Tongue (tissue), 2 donors: ENCODE results near the gene RASGRP4. TPM values are rescaled to one million over a fixed set of nuclear protein-coding genes. Genes with fewer than 3 reads are reported as not detected.
"Not testable (repeated sequence)": the region's sequence is repeated elsewhere in the genome, so short reads cannot be mapped to it uniquely, and the experiment has no call there.

ENCODE experiments used
- DNase-seq: peaks from one replicate; pipeline ENCODE4 v3.0.0-alpha.2; 2015
- total RNA-seq: library from RNA; depleted of rRNA; stranded (reverse); fragments of >200 nt; gene quantifications from one replicate; pipeline ENCODE4 v1.2.3, GENCODE V29; 2014

Gene RASGRP4
- total RNA-seq, 1 donor from 2014 or later = 0.41 TPM

DNA sequence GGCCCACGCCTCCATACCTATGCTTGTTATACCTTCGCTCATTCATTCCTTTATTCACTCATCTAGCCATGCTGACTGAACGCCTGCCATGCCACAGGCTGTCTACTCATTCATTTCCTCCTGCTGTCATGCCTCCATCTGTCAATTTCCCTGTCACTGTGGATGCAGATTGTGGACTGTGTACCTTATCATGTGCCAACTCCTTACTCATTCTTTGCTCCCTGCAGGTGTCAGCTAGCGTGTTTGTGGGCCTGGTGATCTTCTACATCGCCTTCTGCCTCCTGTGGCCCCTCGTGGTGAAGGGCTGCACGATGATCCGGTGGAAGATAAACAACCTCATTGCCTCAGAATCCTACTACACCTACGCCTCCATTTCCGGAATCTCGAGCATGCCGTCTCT, 55.7 kb downstream of the RASGRP4 start:
- no peak for DNase-seq

DNA sequence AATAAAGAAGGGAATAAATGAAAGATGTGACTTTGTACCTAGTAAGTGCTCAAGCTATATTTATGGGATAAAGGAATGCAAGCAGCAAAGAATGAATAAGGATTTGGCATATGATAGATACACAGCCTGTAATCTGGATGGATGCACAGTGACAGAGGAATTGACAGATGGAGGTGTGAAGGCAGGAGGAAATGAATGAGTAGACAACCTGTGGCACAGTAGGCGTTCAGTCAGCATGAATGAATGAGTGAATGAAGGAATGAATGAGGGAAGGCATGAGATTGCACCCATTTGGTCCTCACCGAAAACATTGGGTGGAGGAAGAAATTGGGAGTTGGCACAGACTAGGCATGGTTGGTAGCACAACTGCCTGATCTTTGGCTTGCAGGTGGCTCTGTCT, 56.4 kb downstream of the RASGRP4 start:
- DNase-seq = no peak

DNA sequence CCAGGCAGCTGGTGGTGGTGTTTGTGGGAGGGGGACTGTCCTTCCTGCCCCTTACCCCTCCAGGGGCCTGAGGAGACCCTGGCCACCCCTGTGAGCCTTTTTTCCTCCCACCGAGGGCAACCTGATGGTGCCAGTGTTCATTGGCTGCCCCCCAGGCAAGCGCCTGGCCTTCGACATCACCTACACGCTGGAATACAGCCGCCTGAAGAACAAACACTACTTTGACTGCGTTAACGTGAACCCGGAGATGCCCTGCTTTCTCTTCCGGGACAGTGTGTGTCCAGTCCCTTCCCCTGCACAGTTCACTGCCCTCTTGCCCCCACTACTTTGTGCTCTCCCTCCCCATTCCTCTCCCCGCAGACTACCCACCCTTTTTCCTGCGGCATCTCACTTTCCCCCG, 59.0 kb downstream of the RASGRP4 start:
- DNase-seq = no peak

DNA sequence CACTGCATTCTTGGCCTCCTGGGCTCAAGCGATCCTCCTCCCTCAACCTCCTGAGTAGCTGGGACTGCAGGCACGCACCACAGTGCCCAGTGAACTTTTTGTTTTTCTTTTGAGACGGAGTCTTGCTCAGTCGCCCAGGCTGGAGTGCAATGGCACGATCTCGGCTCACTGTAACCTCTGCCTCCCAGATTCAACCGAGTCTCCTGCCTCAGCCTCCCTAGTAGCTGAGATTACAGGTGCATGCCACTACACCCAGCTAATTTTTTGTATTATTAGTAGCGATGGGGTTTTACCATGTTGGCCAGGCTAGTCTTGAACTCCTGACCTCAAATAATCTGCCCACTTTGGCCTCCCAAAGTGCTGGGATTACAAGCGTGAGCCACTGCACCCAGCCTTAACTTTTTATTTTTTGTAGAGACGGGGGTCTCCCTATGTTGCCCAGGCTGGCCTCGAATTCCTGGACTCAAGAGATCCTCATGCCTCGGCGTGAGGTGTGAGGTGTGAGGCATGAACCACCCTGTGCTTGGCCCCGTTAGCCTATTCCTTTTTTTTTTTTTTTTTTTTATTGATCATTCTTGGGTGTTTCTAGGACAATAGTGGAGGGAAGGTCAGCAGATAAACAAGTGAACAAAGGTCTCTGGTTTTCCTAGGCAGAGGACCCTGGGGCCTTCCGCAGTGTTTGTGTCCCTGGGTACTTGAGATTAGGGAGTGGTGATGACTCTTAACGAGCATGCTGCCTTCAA, 62.9 kb downstream of the RASGRP4 start:
- DNase-seq = not testable (repeated sequence)

DNA sequence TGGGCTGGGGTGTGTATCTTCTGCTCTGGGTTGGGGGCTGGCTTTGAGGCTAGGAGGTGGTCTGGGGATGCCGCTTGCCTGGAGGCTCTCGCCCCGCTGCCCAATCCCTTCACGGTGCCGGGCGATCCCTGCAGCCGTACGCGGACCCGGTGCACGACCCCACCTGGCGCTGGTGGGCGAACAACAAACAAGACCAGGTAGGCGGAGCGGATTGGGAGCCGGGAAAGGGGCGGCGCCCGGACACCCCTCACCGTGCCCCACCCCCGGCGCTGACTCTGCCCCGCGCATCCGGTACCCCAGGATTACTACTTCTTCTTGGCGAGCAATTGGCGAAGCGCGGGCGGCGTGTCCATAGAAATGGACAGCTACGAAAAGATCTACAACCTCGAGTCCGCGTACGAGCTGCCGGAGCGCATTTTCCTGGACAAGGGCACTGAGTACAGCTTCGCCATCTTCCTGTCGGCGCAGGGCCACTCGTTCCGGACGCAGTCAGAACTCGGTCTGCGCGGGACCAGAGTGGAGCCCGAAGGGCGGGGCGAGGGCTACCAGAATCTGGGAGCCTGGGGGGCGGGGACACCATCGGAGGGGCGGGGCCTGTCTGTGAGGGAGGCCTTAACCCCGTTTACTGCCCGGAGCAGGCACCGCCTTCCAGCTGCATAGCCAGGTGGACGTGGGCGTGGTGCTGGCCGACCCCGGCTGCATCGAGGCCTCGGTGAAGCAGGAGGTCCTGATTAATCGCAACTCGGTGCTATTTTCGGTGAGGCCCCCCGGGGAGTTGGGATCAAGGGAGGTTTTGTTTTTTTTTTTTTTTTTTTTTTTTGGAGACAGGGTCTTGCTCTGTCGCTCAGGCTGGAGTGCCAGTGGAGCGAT, 63.7 kb downstream of the RASGRP4 start:
- DNase-seq = peak; percentile 54

DNA sequence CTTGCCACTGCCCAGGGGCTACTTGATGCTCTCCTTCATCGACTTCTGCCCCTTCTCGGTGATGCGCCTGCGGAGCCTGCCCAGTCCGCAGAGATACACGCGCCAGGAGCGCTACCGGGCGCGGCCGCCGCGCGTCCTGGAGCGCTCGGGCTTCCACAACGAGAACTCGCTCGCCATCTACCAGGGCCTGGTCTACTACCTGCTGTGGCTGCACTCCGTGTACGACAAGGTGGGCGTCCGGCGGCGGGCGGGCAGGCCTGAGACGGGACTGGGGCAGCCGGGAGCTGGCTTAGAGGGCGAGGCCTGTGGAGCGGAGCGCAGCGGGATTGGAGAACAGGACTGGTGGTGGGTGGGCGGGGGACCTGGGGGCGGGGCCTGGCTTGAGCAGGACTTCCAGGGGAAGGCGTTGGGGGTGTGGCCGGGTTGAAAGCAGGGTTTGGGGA, 64.4 kb downstream of the RASGRP4 start:
- peak; percentile 89 for DNase-seq

DNA sequence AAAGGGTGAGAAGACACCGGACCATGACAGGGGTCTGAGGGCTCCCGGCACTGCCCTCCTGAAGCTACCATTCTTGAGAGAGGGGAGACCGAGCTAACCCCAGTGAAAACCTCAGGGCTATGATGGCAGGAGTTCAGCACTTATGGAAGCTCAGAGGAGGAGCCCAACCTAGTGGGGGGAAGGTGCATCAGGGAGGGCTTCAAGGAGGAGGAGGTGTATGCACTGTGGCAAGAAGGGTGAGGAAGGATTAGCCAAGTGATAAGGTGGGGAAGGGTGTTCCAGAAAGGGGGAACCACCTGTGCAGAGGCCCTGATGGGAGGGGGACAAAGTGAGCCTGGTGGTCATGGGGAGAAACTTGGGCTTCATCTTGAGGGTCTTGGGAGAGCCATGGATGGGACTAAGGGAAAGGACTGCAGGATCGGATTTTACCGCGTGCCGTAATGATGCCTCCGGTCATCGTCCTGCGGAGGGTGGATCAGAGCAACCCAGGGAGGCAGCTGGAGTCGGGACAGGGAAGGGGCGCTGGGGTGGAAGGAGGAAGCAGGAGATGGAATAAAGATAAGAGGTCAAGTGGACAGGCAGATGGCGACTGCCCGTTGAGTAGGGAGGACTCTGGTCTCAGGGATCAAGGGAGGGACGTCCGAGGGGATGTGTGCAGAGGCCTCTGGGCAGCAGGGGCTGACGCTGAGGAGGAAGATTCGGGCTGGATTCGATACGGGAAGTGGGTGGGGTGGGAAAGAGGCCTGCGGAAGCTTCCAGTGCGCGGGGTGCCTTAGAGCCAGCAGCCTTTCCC, 65.0 kb downstream of the RASGRP4 start:
- no peak for DNase-seq

DNA sequence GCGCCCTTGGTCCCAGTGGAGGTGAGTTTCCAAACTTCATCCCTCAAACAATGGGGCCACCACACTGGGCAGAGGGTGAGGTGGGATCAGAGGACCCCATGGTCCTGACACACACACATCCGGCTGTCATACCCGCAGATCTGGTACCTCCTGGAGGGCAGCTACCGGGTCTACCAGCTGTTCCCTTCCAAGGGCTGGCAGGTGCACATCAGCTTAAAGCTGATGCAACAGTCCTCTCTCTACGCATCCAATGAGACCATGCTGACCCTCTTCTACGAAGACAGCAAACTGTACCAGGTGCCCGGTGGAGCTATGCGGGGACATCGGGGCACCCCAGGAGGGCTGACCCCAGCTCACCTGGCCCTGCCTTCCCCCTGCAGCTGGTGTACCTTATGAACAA, 65.7 kb downstream of the RASGRP4 start:
- no peak for DNase-seq

DNA sequence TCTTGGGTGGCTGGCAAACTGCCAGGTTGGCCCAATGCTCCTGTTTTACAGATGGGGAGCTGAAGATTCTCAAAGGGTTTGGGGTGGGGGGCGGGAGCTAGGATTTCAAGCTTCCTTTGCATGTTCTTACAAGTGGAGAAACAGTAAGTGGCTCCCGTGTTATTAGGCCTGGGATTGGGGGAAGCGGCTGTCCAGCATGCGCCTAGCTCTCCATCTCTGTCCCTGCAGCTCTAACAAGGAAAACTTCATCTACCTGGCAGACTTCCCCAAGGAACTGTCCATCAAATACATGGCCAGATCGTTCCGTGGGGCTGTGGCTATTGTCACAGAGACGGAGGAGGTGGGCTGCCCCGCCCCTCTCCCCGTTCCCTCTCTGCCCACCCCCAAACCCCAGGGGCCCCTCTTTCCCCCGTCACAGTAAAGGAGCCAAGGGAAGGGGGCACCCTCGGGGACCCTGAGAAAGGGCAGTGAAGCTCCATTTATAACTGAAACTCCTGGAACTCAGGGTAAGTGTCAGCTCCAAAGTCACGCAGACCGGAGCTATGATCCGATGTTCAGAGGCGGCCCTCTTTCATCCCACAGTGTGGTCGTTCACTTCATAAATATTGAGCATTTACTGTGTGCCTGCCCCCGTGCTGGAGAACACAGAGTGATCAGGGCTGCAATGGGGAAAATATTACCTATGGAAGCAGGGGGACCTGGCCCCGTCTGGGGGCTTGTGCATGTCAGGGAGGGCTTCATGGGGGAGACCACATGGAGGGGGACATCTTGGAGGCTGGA, 66.6 kb downstream of the RASGRP4 start:
- DNase-seq = no peak

Other genes starting within 250 kb of the RASGRP4 start
- 0.92 TPM for gene DPF1, start 202.0 kb downstream of the RASGRP4 start, total RNA-seq
- 6.8 TPM for gene PPP1R14A, start 169.8 kb downstream of the RASGRP4 start, total RNA-seq
- 89.5 TPM for gene SPINT2, start 161.6 kb downstream of the RASGRP4 start, total RNA-seq
- 16.6 TPM for gene C19orf33, start 122.0 kb downstream of the RASGRP4 start, total RNA-seq
- 24.2 TPM for gene YIF1B, start 110.3 kb downstream of the RASGRP4 start, total RNA-seq
- gene KCNK6, start 106.4 kb downstream of the RASGRP4 start, total RNA-seq = 2.8 TPM
- gene CATSPERG, start 90.4 kb downstream of the RASGRP4 start, total RNA-seq = 0.62 TPM
- gene PSMD8, start 51.6 kb downstream of the RASGRP4 start, total RNA-seq = 185 TPM
- not detected for gene GGN, start 38.2 kb downstream of the RASGRP4 start, total RNA-seq
- 0.21 TPM for gene SPRED3, start 37.5 kb downstream of the RASGRP4 start, total RNA-seq
- gene FAM98C, start 23.1 kb downstream of the RASGRP4 start, total RNA-seq = 7.2 TPM
- 231 TPM for gene RYR1, start 7.5 kb upstream of the RASGRP4 start, total RNA-seq
- gene MAP4K1, start 191.7 kb upstream of the RASGRP4 start, total RNA-seq = 2.9 TPM
- gene EIF3K, start 193.0 kb upstream of the RASGRP4 start, total RNA-seq = 341 TPM
- gene ACTN4, start 221.4 kb upstream of the RASGRP4 start, total RNA-seq = 178 TPM